Measurements from ENCODE around the gene PPIL4. TPM values are rescaled to one million over a fixed set of nuclear protein-coding genes. Genes with fewer than 3 reads are reported as not detected.

The PPIL4 gene
- total and polyA plus RNA-seq, 2 experiments from 2014 or later: 35.1 to 47.3 TPM

GRCh38 chr6:149544646-149545257, 1.1 kb downstream of the PPIL4 start:
- H3K79me2 ChIP-seq (replicated peaks; ENCODE audit: insufficient read depth): peaks cover 49% of the 10 kb centered on the region

More at GRCh38 chr6:149544646-149545257, 1.1 kb downstream of the PPIL4 start:
- no peak for ATAC-seq
- Histone ChIP-seq H3K4me1 (ENCODE audit: insufficient read depth) (peaks cover 7% of the 10 kb centered on the region; the same call in 1 of the 2 replicates), H3K4me2 (peak overlapping the region; percentile 99), H4K20me1 (replicated peaks; ENCODE audit: insufficient read depth) (peaks cover 22% of the 10 kb centered on the region; the same call in 1 of the 2 replicates), H3F3A (replicated peaks; ENCODE audit: low read depth) (peaks cover 10% of the 10 kb centered on the region), H3K27ac (ENCODE audit: low read depth) (no peak overlapping the region; the same call in 1 of the 2 replicates), H3K36me3 (ENCODE audit: insufficient read depth) (peaks cover 13% of the 10 kb centered on the region; the same call in 1 of the 2 replicates), H3K4me3 (peak overlapping the region; percentile 100), H3K9me2 (ENCODE audit: insufficient read depth) (no peaks in the 10 kb centered on the region), H3K27me3 (ENCODE audit: insufficient read depth) (no peaks in the 10 kb centered on the region), H2AFZ (no peak overlapping the region)
- H3K36me3 Mint-ChIP-seq (ENCODE audit: low read depth): peaks cover 7% of the 10 kb centered on the region; the same call in 2 of the 3 replicates
- H3K4me3 Mint-ChIP-seq: peak overlapping the region; percentile 98
- peaks cover 14% of the 10 kb centered on the region for H3K27me3 Mint-ChIP-seq (ENCODE audit: insufficient read depth, low read depth, poor library complexity)
- H3K27ac Mint-ChIP-seq: peak overlapping the region; percentile 99
- no peak for DNase-seq (ENCODE audit: low spot score)
- TF ChIP-seq CREB1 (CRISPR knock-in tag; IDR thresholded peaks at IDR 0.05; ENCODE audit: low read depth): no peak
- no peak for TF ChIP-seq EZH2phosphoT487 (IDR thresholded peaks at IDR 0.05; ENCODE audit: unreplicated experiment)
- TF ChIP-seq, protein P1, sequence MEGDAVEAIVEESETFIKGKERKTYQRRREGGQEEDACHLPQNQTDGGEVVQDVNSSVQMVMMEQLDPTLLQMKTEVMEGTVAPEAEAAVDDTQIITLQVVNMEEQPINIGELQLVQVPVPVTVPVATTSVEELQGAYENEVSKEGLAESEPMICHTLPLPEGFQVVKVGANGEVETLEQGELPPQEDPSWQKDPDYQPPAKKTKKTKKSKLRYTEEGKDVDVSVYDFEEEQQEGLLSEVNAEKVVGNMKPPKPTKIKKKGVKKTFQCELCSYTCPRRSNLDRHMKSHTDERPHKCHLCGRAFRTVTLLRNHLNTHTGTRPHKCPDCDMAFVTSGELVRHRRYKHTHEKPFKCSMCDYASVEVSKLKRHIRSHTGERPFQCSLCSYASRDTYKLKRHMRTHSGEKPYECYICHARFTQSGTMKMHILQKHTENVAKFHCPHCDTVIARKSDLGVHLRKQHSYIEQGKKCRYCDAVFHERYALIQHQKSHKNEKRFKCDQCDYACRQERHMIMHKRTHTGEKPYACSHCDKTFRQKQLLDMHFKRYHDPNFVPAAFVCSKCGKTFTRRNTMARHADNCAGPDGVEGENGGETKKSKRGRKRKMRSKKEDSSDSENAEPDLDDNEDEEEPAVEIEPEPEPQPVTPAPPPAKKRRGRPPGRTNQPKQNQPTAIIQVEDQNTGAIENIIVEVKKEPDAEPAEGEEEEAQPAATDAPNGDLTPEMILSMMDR (conservative IDR thresholded peaks at IDR 0.05; ENCODE audit: low read depth in 2 of 2): no peak
- TF ChIP-seq ZNF331 (CRISPR knock-in tag; IDR thresholded peaks at IDR 0.05; ENCODE audit: low read depth): no peak
- TF ChIP-seq ZNF114 (CRISPR knock-in tag; IDR thresholded peaks at IDR 0.05): no peak
- no peak for TF ChIP-seq STAT1 (IDR thresholded peaks at IDR 0.05; ENCODE audit: unreplicated experiment)
- TF ChIP-seq NANOG (IDR thresholded peaks at IDR 0.05; ENCODE audit: borderline replicate concordance): no peak
- TF ChIP-seq POLR2AphosphoS5 (IDR thresholded peaks at IDR 0.05; ENCODE audit: low read depth): no peak
- TF ChIP-seq JUNB (IDR thresholded peaks at IDR 0.05; ENCODE audit: unreplicated experiment): no peak
- TF ChIP-seq EZH2 (IDR thresholded peaks at IDR 0.05; ENCODE audit: low read depth, unreplicated experiment): no peak
- TF ChIP-seq ETS1 (IDR thresholded peaks at IDR 0.05): no peak
- TF ChIP-seq, protein P2, sequence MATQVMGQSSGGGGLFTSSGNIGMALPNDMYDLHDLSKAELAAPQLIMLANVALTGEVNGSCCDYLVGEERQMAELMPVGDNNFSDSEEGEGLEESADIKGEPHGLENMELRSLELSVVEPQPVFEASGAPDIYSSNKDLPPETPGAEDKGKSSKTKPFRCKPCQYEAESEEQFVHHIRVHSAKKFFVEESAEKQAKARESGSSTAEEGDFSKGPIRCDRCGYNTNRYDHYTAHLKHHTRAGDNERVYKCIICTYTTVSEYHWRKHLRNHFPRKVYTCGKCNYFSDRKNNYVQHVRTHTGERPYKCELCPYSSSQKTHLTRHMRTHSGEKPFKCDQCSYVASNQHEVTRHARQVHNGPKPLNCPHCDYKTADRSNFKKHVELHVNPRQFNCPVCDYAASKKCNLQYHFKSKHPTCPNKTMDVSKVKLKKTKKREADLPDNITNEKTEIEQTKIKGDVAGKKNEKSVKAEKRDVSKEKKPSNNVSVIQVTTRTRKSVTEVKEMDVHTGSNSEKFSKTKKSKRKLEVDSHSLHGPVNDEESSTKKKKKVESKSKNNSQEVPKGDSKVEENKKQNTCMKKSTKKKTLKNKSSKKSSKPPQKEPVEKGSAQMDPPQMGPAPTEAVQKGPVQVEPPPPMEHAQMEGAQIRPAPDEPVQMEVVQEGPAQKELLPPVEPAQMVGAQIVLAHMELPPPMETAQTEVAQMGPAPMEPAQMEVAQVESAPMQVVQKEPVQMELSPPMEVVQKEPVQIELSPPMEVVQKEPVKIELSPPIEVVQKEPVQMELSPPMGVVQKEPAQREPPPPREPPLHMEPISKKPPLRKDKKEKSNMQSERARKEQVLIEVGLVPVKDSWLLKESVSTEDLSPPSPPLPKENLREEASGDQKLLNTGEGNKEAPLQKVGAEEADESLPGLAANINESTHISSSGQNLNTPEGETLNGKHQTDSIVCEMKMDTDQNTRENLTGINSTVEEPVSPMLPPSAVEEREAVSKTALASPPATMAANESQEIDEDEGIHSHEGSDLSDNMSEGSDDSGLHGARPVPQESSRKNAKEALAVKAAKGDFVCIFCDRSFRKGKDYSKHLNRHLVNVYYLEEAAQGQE (IDR thresholded peaks at IDR 0.05; ENCODE audit: unreplicated experiment): no peak
- TF ChIP-seq ZNF462 (CRISPR knock-in tag; IDR thresholded peaks at IDR 0.05): no peak
- H3K9me3 Mint-ChIP-seq: no peaks in the 10 kb centered on the region; the same call in 1 of the 3 replicates
- peaks cover 9% of the 10 kb centered on the region for H3K4me1 Mint-ChIP-seq

Data from GM23338 (cell line).